GM06990 (cell line): ENCODE results near the gene MET.

ENCODE experiments used
- DNase-seq: peaks from one replicate; pipeline ENCODE4 v3.0.0-alpha.2; 2011; ENCODE audit not compliant: insufficient read length; ENCODE audit errors: extremely low read depth
- H3K27me3 ChIP-seq: replicated peaks from 2 replicates; pipeline ENCODE4 v1.6.0; 2011; ENCODE audit warnings: low read length; ENCODE audit not compliant: control insufficient read depth, insufficient read depth
- H3K36me3 ChIP-seq: 2 replicates; pipeline ENCODE4 v1.5.1; 2011; ENCODE audit warnings: low read length; ENCODE audit not compliant: control insufficient read depth, insufficient read depth
- H3K4me3 ChIP-seq: replicated peaks from 2 replicates; pipeline ENCODE4 v1.5.1; 2011; ENCODE audit warnings: low read depth, mild to moderate bottlenecking, control low read depth, low read length
- CTCF ChIP-seq: IDR thresholded peaks from 2 replicates; pipeline ENCODE4 v1.5.1; 2011; ENCODE audit warnings: low read length, control low read depth, mild to moderate bottlenecking, inconsistent platforms; ENCODE audit not compliant: insufficient read depth, poor library complexity, severe bottlenecking

Gene MET

GRCh38 chr7:116776046-116776445 is 104.0 kb downstream of the MET start:
- no peak for TF ChIP-seq CTCF
- DNase-seq: no peak
- H3K27me3 ChIP-seq: no peaks in the 10 kb centered on the region; the same call in none of the 2 replicates
- H3K4me3 ChIP-seq: no peak overlapping the region
- H3K36me3 ChIP-seq: no peaks in the 10 kb centered on the region

- TF ChIP-seq CTCF: no peak
- Histone ChIP-seq H3K36me3 (no peaks in the 10 kb centered on the region), H3K4me3 (no peak overlapping the region), H3K27me3 (no peaks in the 10 kb centered on the region; the same call in none of the 2 replicates)
- no peak for DNase-seq
Observed at GRCh38 chr7:116776610-116777289, 104.8 kb downstream of the MET start.

GRCh38 chr7:116777651-116778281 is 105.8 kb downstream of the MET start:
- no peak for DNase-seq
- TF ChIP-seq CTCF: no peak
- Histone ChIP-seq H3K36me3 (no peaks in the 10 kb centered on the region), H3K27me3 (no peaks in the 10 kb centered on the region; the same call in none of the 2 replicates), H3K4me3 (no peak overlapping the region)

GRCh38 chr7:116779216-116779615 is 107.2 kb downstream of the MET start:
- no peak overlapping the region for H3K4me3 ChIP-seq
- H3K27me3 ChIP-seq: peaks cover 2% of the 10 kb centered on the region
- DNase-seq: no peak
- no peak for TF ChIP-seq CTCF
- H3K36me3 ChIP-seq: no peaks in the 10 kb centered on the region

GRCh38 chr7:116779931-116780330 is 107.9 kb downstream of the MET start:
- TF ChIP-seq CTCF: no peak

More at GRCh38 chr7:116779931-116780330, 107.9 kb downstream of the MET start:
- DNase-seq: no peak
- no peak overlapping the region for H3K4me3 ChIP-seq
- no peaks in the 10 kb centered on the region for H3K36me3 ChIP-seq
- peaks cover 2% of the 10 kb centered on the region for H3K27me3 ChIP-seq
